Measurements from ENCODE around the gene TRMT10A. TPM values are rescaled to one million over a fixed set of nuclear protein-coding genes. Genes with fewer than 3 reads are reported as not detected.

TRMT10A gene
- total and polyA plus RNA-seq, 10 of the 15 experiments (the other 5 are each of a cell fraction or from before 2014, with no cell fraction given), result 4.5 to 13.4 (median 9.2) TPM

DNA sequence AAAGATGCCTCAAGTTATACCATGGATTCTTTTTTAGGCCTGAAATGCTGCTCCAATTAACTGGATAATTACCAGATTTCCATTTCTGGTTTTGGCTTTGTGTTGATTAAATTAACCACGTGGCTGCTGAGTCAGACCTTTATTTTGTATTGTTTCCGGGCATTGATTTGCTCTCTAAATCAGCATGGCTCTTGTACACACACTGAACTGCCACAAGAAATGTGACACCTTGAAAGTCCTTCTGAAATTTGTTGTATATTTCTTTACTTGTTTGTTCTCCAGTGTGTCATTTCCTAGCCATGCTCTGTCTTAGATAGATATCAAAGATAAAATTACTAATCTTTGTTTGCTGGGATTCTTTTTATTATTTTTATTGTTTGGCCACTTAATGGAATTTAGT lies 22.5 kb upstream of the TRMT10A start:
- intact Hi-C loops (cut with micrococcal nuclease; ENCODE audit: unreplicated experiment), result no loop called here
- no peak overlapping the region for H3K27ac ChIP-seq (ENCODE audit: control insufficient read depth, insufficient read depth)
- no peak overlapping the region for H3K4me2 ChIP-seq (ENCODE audit: control insufficient read depth, insufficient read depth)
- H4K20me1 ChIP-seq (ENCODE audit: control insufficient read depth, insufficient read depth), result no peaks in the 10 kb centered on the region
- H3K4me1 ChIP-seq (ENCODE audit: control insufficient read depth, insufficient read depth, low read length), result no peaks in the 10 kb centered on the region
- BruUV-seq (replicated peaks), result no TSS peak
- no peak for DNase-seq (ENCODE audit: low read depth, low spot score)
- no peak overlapping the region for H3K9ac ChIP-seq (ENCODE audit: control insufficient read depth, insufficient read depth, low read length)
- no peak for FAIRE-seq
- no peaks in the 10 kb centered on the region for H3K9me3 ChIP-seq (replicated peaks; ENCODE audit: control insufficient read depth, insufficient read depth, low read length)
- RAD21 ChIA-PET (ENCODE audit: unreplicated experiment), result no interaction called here
- TF ChIP-seq, protein P1, sequence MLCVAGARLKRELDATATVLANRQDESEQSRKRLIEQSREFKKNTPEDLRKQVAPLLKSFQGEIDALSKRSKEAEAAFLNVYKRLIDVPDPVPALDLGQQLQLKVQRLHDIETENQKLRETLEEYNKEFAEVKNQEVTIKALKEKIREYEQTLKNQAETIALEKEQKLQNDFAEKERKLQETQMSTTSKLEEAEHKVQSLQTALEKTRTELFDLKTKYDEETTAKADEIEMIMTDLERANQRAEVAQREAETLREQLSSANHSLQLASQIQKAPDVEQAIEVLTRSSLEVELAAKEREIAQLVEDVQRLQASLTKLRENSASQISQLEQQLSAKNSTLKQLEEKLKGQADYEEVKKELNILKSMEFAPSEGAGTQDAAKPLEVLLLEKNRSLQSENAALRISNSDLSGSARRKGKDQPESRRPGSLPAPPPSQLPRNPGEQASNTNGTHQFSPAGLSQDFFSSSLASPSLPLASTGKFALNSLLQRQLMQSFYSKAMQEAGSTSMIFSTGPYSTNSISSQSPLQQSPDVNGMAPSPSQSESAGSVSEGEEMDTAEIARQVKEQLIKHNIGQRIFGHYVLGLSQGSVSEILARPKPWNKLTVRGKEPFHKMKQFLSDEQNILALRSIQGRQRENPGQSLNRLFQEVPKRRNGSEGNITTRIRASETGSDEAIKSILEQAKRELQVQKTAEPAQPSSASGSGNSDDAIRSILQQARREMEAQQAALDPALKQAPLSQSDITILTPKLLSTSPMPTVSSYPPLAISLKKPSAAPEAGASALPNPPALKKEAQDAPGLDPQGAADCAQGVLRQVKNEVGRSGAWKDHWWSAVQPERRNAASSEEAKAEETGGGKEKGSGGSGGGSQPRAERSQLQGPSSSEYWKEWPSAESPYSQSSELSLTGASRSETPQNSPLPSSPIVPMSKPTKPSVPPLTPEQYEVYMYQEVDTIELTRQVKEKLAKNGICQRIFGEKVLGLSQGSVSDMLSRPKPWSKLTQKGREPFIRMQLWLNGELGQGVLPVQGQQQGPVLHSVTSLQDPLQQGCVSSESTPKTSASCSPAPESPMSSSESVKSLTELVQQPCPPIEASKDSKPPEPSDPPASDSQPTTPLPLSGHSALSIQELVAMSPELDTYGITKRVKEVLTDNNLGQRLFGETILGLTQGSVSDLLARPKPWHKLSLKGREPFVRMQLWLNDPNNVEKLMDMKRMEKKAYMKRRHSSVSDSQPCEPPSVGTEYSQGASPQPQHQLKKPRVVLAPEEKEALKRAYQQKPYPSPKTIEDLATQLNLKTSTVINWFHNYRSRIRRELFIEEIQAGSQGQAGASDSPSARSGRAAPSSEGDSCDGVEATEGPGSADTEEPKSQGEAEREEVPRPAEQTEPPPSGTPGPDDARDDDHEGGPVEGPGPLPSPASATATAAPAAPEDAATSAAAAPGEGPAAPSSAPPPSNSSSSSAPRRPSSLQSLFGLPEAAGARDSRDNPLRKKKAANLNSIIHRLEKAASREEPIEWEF (IDR thresholded peaks at IDR 0.05; ENCODE audit: insufficient replicate concordance, low read depth, low read length), result no peak
- TF ChIP-seq DPF2 (IDR thresholded peaks at IDR 0.05) (no peak), TBL1XR1 (IDR thresholded peaks at IDR 0.05; ENCODE audit: low read depth, low read length) (no peak), ZNF207 (IDR thresholded peaks at IDR 0.05; ENCODE audit: borderline replicate concordance) (no peak), USF1 (IDR thresholded peaks at IDR 0.05; ENCODE audit: borderline replicate concordance, extremely low read length, insufficient read depth, low read depth, low read length) (no peak), RB1 (IDR thresholded peaks at IDR 0.05; ENCODE audit: borderline replicate concordance) (no peak), SUPT20H (IDR thresholded peaks at IDR 0.05; ENCODE audit: borderline replicate concordance, control insufficient read depth, low read depth, low read length) (no peak), EZH2 (IDR thresholded peaks at IDR 0.05; ENCODE audit: borderline replicate concordance, control insufficient read depth, low read depth, low read length) (no peak), E4F1 (IDR thresholded peaks at IDR 0.05; ENCODE audit: borderline replicate concordance, partially characterized antibody) (no peak), BACH1 (IDR thresholded peaks at IDR 0.05; ENCODE audit: borderline replicate concordance) (no peak), YY1 (IDR thresholded peaks at IDR 0.05; ENCODE audit: low read depth, low read length) (no peak), JUND (IDR thresholded peaks at IDR 0.05; ENCODE audit: low read depth, low read length) (no peak)
- TF ChIP-seq, protein P2, sequence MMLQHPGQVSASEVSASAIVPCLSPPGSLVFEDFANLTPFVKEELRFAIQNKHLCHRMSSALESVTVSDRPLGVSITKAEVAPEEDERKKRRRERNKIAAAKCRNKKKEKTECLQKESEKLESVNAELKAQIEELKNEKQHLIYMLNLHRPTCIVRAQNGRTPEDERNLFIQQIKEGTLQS (IDR thresholded peaks at IDR 0.05; ENCODE audit: borderline replicate concordance, extremely low read depth, low read depth, low read length), result no peak
- SMC1A ChIA-PET (ENCODE audit: uncharacterized antibody, unreplicated experiment), result no interaction called here
- POLR2A ChIA-PET, result no interaction called here
- H3K27me3 ChIP-seq (replicated peaks in 1 of 2; ENCODE audit: control insufficient read depth in 2 of 2, insufficient read depth in 2 of 2, low read length in 1 of 2), result no peaks in the 10 kb centered on the region
- H3K79me2 ChIP-seq (ENCODE audit: control insufficient read depth, insufficient read depth, low read length), result no peaks in the 10 kb centered on the region
- 41% methylated on average over 2 of the region's 2 CpGs for whole genome bisulfite sequencing (ENCODE audit: insufficient coverage, insufficient replicate concordance, low lambda C conversion rate, missing lambda C conversion rate)
- no peak overlapping the region for H2AFZ ChIP-seq (ENCODE audit: control insufficient read depth, low read depth, low read length)
- H3K4me3 ChIP-seq, result no peak overlapping the region
- in situ Hi-C loops (cut with MboI), result no loop called here
- ATAC-seq, result no peak
- CTCF ChIA-PET, result no interaction called here
- H3K36me3 ChIP-seq (ENCODE audit: control insufficient read depth in 2 of 2, insufficient read depth in 2 of 2, low read length in 1 of 2), result no peaks in the 10 kb centered on the region
